GM21576 (cell line): Measurements from ENCODE around the gene KDSR.
A peak's percentile ranks its signal among the peaks of the same experiment; 100 is the strongest.

ENCODE experiments used
- ATAC-seq: cut with Tn5 transposase; IDR thresholded peaks from one replicate; pipeline ENCODE4 v1.9.1; 2021; ENCODE audit warnings: mild to moderate bottlenecking, moderate library complexity; ENCODE audit not compliant: unreplicated experiment

Gene KDSR

DNA sequence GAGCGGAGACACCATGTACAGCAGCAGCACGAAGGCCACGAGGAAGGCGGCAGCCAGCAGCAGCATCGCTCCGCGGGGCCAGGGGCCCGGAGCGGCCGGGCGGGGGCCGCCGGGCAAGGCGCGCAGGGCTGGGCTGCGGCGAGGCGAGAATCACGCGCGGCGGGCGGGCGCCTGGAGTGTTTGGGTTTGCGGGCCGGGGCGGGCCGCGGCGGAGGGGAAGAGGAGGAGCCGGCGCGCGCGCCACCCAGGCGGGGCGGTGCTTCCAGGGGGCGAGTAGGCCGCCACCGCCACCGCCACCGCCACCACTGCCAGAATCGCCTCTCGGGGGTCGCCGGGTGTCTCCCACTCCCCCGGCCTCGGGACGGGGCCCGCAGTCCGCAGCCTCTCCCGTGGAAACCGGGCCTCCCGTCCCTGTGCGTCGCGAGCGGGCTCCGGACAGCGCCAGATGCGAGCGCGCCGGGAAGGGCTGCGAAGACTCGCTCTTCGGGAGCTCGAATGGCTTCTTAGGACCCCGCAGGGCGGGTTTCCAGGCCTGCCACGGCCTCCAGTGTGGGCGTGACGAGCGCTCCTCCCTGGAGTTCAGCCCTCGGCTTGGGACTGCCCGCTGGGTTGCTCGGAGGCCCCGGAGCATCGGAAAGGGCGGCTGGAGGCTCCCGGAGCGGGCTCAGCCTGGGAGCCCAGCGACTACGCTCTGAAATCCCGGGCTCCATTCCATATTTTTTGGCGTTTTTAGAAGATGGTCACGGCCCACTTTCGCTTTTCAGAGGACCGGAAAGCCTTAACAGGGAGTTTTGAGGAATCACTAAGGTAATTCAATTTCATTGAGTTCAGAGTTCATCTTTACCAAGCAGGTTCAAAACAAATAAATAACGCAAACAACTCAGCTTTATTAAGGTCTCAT is at the start of gene KDSR:
KDSR (minus strand) TSS at position 154 of the 901 bp plus-strand sequence; CDS start at position 66, 88 bp downstream.
- peak; percentile 84 for ATAC-seq

DNA sequence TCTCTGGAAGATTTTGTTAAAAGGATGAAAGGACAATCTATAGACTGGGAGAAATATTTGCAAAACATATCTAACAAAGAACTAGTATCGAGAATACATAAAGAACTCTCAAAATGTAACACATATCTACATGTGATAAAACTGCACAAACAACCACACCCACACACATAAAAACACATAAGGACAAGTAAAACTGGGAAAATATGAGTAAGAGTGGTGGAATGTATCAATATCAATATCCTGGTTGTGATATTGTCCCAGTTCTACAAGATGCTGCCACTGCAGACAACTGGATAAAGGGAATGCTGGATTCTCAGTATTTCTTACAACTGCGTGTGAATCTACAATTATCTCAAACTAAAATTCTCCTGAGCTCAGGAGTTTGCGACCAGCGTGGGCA is 45.9 kb upstream of the KDSR start:
- no peak for ATAC-seq

- no peak for ATAC-seq
These were observed 43.8 kb upstream of the KDSR start for GRCh38 chr18:63410792-63411191.

DNA sequence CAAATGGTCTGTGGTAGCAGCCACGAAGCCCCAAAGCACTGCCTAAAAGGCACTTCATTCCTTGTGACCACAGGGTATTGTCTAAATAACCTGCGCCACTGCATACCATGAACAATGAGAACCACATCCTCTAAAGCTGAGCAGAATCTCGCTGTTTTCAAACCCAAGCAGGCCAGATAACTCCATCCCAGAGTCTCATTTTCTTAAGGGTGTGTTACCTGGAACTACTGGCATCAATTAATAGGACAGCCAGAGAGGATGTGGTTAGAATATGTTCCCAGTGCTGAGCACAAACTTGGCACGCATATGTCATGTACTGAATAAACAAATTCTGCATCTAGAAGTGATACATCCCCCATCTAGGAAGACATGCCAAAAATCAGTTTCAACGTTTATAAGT is 42.3 kb upstream of the KDSR start:
- no peak for ATAC-seq

- ATAC-seq: no peak
These were observed 40.7 kb upstream of the KDSR start for GRCh38 chr18:63407734-63408133.

DNA sequence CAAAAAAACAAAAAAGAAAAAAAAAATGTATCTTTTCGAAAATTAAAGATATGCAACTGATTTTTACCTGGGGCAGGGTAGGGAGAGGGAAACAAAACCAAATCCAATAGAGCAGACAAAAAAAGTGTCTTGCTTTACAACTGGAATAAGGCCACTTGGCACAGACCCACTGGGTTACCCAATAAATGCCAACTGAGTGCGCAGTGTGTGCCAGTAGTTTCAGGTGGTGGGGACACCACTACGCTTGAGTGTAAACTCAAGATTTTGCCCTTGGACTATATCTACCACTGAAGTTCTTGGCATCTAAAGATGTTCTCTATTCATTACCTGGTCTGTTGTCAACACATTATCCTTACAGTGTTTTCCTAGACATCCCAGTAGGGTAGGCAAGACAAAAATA is 39.0 kb upstream of the KDSR start:
- no peak for ATAC-seq

DNA sequence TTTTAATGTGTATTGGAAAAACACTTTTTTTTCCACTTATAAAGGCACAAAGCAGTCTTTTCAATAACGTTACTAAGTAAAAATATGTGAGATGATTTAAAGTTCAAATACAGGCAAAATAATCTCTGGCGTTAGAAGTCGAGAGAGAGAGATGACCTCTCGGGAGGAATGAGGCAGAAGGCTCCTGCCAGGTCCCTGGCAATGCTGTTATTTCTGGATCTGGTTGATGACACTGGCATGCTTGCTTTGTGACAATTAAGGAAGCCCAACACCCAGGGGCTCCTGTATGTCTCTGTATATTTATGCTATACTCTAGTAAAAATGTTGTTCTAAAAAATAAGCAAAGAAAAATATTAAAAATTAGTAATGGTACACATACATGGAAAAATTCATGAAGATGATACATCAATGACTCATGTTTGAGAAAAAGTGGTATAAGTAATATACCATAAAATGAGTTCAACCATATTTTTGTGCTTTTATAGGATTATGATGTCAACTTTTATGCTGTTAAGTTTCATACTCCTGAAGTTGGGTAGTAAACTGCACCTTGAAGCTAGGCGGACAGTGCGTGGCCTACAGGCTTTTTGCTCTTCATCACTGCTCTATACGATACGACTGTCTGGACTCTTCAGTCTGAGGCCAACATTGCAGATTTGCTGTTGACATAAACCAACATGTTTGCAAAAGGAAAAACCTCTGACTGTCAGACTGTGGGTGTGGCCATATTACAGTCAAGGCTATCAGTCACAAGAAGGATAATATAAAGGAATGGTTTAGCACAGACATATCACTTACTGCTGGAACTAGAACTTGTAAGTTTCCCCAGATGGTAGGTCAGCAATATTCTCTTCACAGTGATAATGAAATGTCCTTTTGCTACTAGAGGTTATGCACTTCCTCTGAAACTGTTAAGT is 35.5 kb upstream of the KDSR start:
- ATAC-seq: no peak

DNA sequence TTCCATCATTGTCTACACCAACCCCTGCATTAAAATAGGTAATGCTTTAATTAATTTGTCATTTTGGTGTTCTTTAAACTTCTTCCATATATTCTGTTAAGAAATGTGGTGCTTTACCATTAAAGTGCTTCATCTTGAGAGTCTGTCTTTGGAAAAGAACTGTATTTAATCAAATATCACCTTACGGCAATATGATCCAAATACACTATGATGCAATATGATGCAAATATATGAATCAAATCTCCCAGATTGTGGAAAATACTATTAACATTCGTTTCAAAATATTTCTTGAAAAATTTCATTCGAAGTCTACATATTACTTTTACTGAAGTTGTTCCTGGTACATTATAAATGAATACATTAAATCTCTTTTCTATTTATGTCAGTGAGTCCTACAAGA is 32.3 kb upstream of the KDSR start:
- no peak for ATAC-seq

DNA sequence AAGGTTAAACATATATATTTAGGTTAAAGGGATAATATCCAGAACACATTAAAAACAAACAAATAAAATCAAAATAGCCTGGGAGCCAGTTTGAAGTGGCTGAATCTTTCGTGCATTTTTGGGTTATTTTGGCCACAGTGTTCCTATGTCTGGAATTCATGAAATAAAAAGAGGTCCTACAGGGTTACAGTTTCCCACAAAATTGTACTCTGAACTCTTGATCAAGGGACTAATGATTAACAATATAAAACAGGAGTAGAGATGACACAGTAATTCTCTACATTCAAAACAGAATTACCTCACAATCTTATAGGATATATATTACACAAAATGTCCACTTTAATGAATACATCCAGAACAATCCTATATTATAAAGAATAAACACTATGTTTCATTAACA is 30.3 kb upstream of the KDSR start:
- ATAC-seq: no peak

- ATAC-seq: no peak
These were observed 28.5 kb upstream of the KDSR start for GRCh38 chr18:63395503-63395902.

- no peak for ATAC-seq
These were observed 27.9 kb upstream of the KDSR start for GRCh38 chr18:63394954-63395353.

DNA sequence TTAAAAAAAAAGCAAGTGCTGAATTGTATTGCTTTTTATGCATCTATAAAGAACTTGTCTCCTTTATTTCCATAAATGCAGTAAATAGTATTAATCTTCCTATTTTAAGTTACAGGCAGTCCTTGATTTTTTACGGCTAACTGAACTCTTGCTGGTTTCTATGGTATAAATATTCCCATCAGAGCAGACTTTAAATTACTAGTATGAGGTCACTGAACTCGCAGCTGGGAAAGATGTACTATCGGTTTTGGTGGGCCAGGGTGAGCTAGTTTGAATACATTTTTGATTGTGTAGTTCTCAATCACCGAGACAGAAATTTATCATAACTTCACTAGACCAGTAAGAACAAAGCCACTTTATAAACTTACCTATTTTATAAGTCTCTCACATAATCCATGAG is 20.9 kb upstream of the KDSR start:
- ATAC-seq: no peak

DNA sequence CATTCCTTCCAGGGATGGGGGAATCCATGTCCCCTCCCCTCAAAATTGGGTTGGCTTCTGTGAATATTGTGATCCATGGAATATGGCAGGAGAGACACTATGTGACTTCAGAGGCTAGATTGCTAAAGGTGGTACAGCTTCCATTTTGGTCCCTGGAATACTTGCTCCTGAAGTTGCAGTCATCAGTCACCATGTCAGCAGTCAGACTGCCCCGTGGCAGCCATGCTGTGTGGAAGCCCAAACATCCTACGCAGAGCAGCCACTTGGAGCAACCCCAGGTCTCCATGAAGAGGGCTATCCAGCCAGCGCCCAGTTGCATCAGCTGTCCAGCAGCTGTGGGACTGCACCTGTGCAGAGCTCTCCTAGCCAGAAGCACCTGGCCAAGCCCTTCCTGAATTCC is 15.8 kb upstream of the KDSR start:
- no peak for ATAC-seq

DNA sequence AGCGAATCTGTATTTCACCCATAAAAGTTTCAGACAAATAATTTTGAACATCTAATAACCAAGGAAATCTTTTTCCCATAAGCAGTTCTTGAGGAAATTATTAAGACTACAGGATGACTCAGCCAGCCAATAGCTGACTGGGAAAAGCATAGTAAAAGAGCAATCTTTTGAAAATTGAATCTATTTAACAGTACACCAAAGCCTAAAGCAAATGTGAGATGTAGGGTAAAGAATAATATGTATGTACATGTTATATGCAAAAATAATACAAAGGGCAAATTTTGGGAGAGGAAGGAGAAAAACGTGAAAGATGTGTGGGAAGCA is 12.6 kb upstream of the KDSR start:
- ATAC-seq: no peak

GRCh38 chr18:63378919-63379638 is 12.1 kb upstream of the KDSR start:
- ATAC-seq: peak; percentile 64

DNA sequence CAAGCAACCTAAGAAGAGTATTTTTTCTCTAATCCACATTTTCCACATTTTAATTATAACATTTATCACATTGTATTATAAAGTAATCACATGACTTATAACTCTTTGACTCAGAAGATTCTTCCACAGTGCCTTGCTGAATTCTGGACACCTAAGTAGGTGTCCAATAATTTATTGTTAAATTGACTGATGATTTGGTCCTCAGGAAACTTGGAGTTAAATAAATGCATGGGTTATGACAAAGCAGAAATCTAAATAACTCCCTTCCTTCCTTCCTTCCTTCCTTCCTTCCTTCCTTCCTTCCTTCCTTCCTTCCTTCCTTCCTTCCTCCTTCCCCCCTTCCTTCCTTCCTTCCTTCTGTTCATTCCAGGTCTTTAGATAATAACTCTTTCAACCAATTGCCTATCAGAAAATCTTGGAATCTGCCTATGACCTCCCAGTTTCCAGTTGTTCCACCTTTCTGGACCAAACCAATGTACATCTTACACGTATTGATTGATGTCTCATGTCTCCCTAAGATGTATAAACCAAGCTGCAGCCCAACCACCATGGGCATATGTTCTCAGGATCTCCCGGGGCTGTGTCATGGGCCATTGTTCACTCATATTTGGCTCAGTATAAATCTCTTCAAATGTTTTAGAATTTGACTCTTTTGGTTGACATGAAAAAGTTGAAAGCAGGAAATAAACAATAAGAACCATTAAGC is 10.4 kb upstream of the KDSR start:
- no peak for ATAC-seq

DNA sequence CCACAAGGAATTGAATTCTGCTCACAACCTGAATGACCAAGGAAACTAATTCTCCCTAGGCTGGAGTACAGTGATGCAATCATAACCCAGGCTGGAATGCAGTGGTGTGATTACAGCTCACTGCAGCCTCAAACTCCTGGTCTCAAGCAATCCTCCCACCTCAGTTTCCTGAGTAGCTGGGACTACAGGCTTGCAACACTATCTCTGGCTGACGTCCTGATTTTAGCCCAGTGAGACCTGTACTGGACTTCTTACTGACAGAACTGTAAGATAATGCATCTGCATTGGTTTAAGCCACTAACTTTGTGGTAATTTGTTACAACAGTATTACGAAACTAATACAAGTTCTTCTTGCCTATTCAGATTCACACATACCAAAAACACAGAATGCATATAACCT is 9.5 kb upstream of the KDSR start:
- no peak for ATAC-seq

- no peak for ATAC-seq
These were observed 7.5 kb upstream of the KDSR start for GRCh38 chr18:63374540-63374939.

DNA sequence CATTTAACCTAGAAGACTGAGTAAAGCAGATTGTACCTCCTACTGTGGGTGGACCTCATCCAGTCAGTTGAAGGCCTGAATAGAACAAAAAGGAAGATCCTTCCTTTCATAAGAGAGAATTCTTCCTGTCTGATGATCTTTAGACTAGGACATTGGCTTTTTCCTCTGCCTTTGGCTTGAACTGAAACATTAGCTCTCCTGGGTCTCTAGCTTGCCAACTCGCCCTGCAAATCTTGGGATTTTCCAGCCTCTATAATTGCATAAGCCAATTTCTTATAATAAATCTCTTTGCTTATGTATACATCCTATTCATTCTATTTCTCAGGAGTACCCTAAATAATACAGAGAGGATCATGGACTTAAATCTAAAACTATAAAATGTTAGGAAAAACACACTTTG is 6.2 kb upstream of the KDSR start:
- no peak for ATAC-seq

GRCh38 chr18:63368611-63369010 is 1.6 kb upstream of the KDSR start:
- no peak for ATAC-seq
